Measurements from ENCODE around the gene ZNF587.

The ZNF587 gene

DNA sequence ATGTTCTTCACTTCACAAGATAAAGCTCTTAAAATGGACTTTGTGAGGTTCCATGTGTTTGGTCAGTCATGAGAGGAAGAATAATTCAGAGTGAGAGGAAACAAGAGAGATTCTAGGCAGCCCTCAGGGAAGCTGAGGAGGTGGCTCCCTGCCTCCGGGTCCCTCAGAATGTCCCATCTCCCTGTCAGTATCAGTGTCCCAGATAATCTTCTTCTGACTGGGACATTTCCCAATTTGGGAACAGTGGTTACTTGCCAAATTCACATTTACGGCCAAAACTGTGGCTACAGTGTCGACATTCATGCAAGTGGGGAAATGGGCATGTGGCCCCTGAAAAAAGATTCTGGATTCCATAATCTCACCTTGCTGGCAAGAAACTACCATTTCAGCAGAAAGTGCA lies 57.7 kb downstream of the ZNF587 start:
- CTCF ChIA-PET: interaction anchor here (0.5 to 1.0 kb wide), 2 partner anchors 19 to 75 kb away, joined by 3 read pairs; no protein-coding TSS in a partner anchor
- TF ChIP-seq, protein P1, sequence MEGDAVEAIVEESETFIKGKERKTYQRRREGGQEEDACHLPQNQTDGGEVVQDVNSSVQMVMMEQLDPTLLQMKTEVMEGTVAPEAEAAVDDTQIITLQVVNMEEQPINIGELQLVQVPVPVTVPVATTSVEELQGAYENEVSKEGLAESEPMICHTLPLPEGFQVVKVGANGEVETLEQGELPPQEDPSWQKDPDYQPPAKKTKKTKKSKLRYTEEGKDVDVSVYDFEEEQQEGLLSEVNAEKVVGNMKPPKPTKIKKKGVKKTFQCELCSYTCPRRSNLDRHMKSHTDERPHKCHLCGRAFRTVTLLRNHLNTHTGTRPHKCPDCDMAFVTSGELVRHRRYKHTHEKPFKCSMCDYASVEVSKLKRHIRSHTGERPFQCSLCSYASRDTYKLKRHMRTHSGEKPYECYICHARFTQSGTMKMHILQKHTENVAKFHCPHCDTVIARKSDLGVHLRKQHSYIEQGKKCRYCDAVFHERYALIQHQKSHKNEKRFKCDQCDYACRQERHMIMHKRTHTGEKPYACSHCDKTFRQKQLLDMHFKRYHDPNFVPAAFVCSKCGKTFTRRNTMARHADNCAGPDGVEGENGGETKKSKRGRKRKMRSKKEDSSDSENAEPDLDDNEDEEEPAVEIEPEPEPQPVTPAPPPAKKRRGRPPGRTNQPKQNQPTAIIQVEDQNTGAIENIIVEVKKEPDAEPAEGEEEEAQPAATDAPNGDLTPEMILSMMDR (conservative IDR thresholded peaks at IDR 0.05; ENCODE audit: low read depth): no peak
- no peak for DNase-seq (ENCODE audit: low spot score)
- POLR2A ChIA-PET (ENCODE audit: low non-redundant PET): no interaction called here
- no peak overlapping the region for H3K27ac ChIP-seq

DNA sequence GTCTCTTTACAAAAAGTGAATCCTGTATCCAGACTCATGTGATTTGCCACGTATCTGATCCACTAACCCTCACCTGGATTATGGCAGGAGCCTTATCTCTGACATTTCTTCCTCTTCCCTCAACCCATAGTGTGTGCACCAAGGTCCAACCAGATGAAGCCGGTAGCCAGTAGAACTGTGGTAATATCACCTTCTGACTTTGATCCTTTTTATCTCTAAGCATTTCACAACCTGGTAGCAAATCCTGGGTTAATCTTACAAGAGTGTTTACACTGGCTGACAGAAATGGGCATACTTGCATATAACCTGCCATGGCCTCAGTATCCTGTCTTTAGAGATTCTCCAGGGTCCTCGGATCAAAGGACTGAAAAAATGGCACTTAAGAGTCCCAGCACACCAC lies 64.9 kb downstream of the ZNF587 start:
- H3K27ac ChIP-seq: no peak overlapping the region
- TF ChIP-seq, protein P1 (conservative IDR thresholded peaks at IDR 0.05; ENCODE audit: low read depth): no peak
- DNase-seq (ENCODE audit: low spot score): no peak
- ChIA-PET POLR2A (ENCODE audit: low non-redundant PET) (no interaction called here), CTCF (interaction anchor here (0.6 kb wide), 1 partner anchor 85 kb away, joined by 7 read pairs; no protein-coding TSS in a partner anchor)

All from RWPE1 (cell line).